ENCODE measurements around the gene EXT2.

DNA sequence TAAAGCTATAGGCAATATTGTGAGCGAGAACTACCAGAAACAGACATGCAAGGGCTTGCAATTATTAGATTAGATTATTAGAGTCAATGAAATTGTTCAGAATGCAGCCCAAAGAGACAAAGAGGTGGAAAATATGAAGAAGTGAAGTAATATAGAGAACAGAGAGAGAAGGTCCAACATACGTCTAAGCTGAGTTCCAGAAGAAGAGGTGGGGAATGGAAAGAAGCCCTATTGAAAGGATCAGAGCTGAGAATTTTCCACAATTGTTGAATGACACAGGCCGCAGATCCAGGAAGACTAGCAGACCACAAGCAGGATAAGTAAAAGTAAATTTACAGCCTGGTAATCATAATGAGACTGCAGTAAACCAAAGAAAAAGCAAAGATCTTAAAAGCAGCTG lies 93.2 kb downstream of the EXT2 start:
- TF ChIP-seq CTCF (conservative IDR thresholded peaks at IDR 0.05; ENCODE audit: low read depth in 2 of 2) (no peak), EZH2 (IDR thresholded peaks at IDR 0.05; ENCODE audit: low read depth, unreplicated experiment) (no peak), CREB1 (CRISPR knock-in tag; IDR thresholded peaks at IDR 0.05; ENCODE audit: low read depth) (no peak), POLR2AphosphoS5 (IDR thresholded peaks at IDR 0.05; ENCODE audit: low read depth) (no peak), ZNF331 (CRISPR knock-in tag; IDR thresholded peaks at IDR 0.05; ENCODE audit: low read depth) (no peak), EZH2phosphoT487 (IDR thresholded peaks at IDR 0.05; ENCODE audit: unreplicated experiment) (no peak), ZNF114 (CRISPR knock-in tag; IDR thresholded peaks at IDR 0.05) (no peak), REST (IDR thresholded peaks at IDR 0.05; ENCODE audit: unreplicated experiment) (no peak)
